H9 (cell line): ENCODE data around the gene MAJIN. TPM values are rescaled to one million over a fixed set of nuclear protein-coding genes. Genes with fewer than 3 reads are reported as not detected.

ENCODE experiments used
- DNase-seq: peaks from one replicate; pipeline ENCODE4 v3.0.0-alpha.2; 2017
- H2AFZ ChIP-seq: one replicate; pipeline ENCODE4 v1.6.1; 2013; ENCODE audit warnings: mild to moderate bottlenecking, low read length, control low read depth, moderate library complexity
- H2AK5ac ChIP-seq: 2 replicates; pipeline ENCODE4 v1.6.1; 2013; ENCODE audit warnings: low read length, control low read depth, mixed read lengths; ENCODE audit not compliant: insufficient read length
- H2BK120ac ChIP-seq: one replicate; pipeline ENCODE4 v1.6.1; 2013; ENCODE audit warnings: low read depth, mild to moderate bottlenecking, low read length, control low read depth, inconsistent platforms; ENCODE audit not compliant: poor library complexity, severe bottlenecking
- H2BK12ac ChIP-seq: 2 replicates; pipeline ENCODE4 v1.6.1; 2013; ENCODE audit warnings: low read length, control low read depth, mixed read lengths, low read depth; ENCODE audit not compliant: insufficient read length
- H2BK15ac ChIP-seq: 2 replicates; pipeline ENCODE4 v1.6.1; 2013; ENCODE audit warnings: low read depth, low read length, control low read depth
- H2BK20ac ChIP-seq: one replicate; pipeline ENCODE4 v1.6.1; 2013; ENCODE audit warnings: low read depth, mild to moderate bottlenecking, low read length, control low read depth, inconsistent platforms; ENCODE audit not compliant: poor library complexity, severe bottlenecking
- H2BK5ac ChIP-seq: 2 replicates; pipeline ENCODE4 v1.6.1; 2013; ENCODE audit warnings: low read length, control low read depth, mixed read lengths; ENCODE audit not compliant: insufficient read length
- H3K14ac ChIP-seq: 2 replicates; pipeline ENCODE4 v1.6.1; 2013; ENCODE audit warnings: low read length, control low read depth; ENCODE audit not compliant: insufficient read depth
- H3K18ac ChIP-seq: 2 replicates; pipeline ENCODE4 v1.6.1; 2013; ENCODE audit warnings: low read depth, mild to moderate bottlenecking, mixed read lengths, low read length, control low read depth; ENCODE audit not compliant: insufficient read length
- H3K23ac ChIP-seq: 2 replicates; pipeline ENCODE4 v1.6.1; 2013; ENCODE audit warnings: low read length, control low read depth, mixed read lengths, low read depth; ENCODE audit not compliant: insufficient read length
- H3K23me2 ChIP-seq: 2 replicates; pipeline ENCODE4 v1.6.1; 2013; ENCODE audit warnings: low read depth, mild to moderate bottlenecking, mixed read lengths, low read length, control low read depth; ENCODE audit not compliant: insufficient read length, poor library complexity, severe bottlenecking
- H3K27ac ChIP-seq: 2 replicates; pipeline ENCODE4 v1.5.1; 2013; ENCODE audit warnings: low read length, control low read depth, mixed read lengths, low read depth; ENCODE audit not compliant: insufficient read length
- H3K27me3 ChIP-seq: 2 replicates; pipeline ENCODE4 v1.6.1; 2013; ENCODE audit warnings: low read length, control low read depth, inconsistent platforms; ENCODE audit not compliant: insufficient read depth
- H3K4ac ChIP-seq: 2 replicates; pipeline ENCODE4 v1.6.1; 2013; ENCODE audit warnings: low read depth, mild to moderate bottlenecking, control low read depth, inconsistent platforms, low read length, moderate library complexity
- H3K4me1 ChIP-seq: 2 replicates; pipeline ENCODE4 v1.6.1; 2013; ENCODE audit warnings: low read length, control low read depth, inconsistent platforms; ENCODE audit not compliant: insufficient read depth
- H3K4me2 ChIP-seq: 2 replicates; pipeline ENCODE4 v1.6.1; 2013; ENCODE audit warnings: low read length, control low read depth, mixed read lengths; ENCODE audit not compliant: insufficient read length, insufficient read depth
- H3K56ac ChIP-seq: 2 replicates; pipeline ENCODE4 v1.6.1; 2013; ENCODE audit warnings: low read depth, mild to moderate bottlenecking, mixed read lengths, low read length, control low read depth; ENCODE audit not compliant: insufficient read length
- H3K79me1 ChIP-seq: 2 replicates; pipeline ENCODE4 v1.6.1; 2013; ENCODE audit warnings: low read depth, mild to moderate bottlenecking, moderate library complexity, low read length, control low read depth, inconsistent platforms; ENCODE audit not compliant: insufficient read depth, poor library complexity, severe bottlenecking
- H3K79me2 ChIP-seq: 2 replicates; pipeline ENCODE4 v1.6.1; 2013; ENCODE audit warnings: low read length, control low read depth, inconsistent platforms; ENCODE audit not compliant: insufficient read depth
- H3K9ac ChIP-seq: 2 replicates; pipeline ENCODE4 v1.6.1; 2013; ENCODE audit warnings: low read length, control low read depth, mixed read lengths; ENCODE audit not compliant: insufficient read length; ENCODE audit errors: extremely low read depth
- H3K9me3 ChIP-seq: one replicate; pipeline ENCODE4 v1.6.1; 2013; ENCODE audit warnings: low read depth, low read length, inconsistent platforms; ENCODE audit not compliant: control insufficient read depth
- H3T11ph ChIP-seq: one replicate; pipeline ENCODE4 v1.6.1; 2013; ENCODE audit warnings: mild to moderate bottlenecking, low read length, control low read depth, inconsistent platforms
- H4K20me1 ChIP-seq: one replicate; pipeline ENCODE4 v1.6.1; 2013; ENCODE audit not compliant: control insufficient read depth, insufficient read length, insufficient read depth
- H4K5ac ChIP-seq: 2 replicates; pipeline ENCODE4 v1.6.1; 2013; ENCODE audit warnings: low read depth, mild to moderate bottlenecking, mixed read lengths, low read length, control low read depth; ENCODE audit not compliant: insufficient read length
- H4K8ac ChIP-seq: replicated peaks from 2 replicates; pipeline ENCODE4 v1.6.1; 2013; ENCODE audit warnings: low read length, control low read depth, mixed read lengths, low read depth; ENCODE audit not compliant: insufficient read length
- H4K91ac ChIP-seq: 2 replicates; pipeline ENCODE4 v1.6.1; 2013; ENCODE audit warnings: low read depth, mild to moderate bottlenecking, moderate library complexity, mixed read lengths, low read length, control low read depth; ENCODE audit not compliant: insufficient read length
- H3K27ac Mint-ChIP-seq, 3 experiments: 2 replicates in 2 of 3; 3 replicates in 1 of 3; pipeline ENCODE4 v1.8.0; 2020 to 2021; ENCODE audit warnings: mixed read lengths in 3 of 3, mild to moderate bottlenecking in 1 of 3, moderate library complexity in 1 of 3
- H3K27me3 Mint-ChIP-seq: 2 replicates; pipeline ENCODE4 v1.8.0; 2021; ENCODE audit warnings: low read depth, mild to moderate bottlenecking, moderate library complexity, mixed read lengths
- H3K36me3 Mint-ChIP-seq, 3 experiments: 2 replicates in 2 of 3; 3 replicates in 1 of 3; pipeline ENCODE4 v1.8.0; 2020 to 2021; ENCODE audit warnings: low read depth in 3 of 3, mixed read lengths in 3 of 3; ENCODE audit not compliant: insufficient read depth in 1 of 3
- H3K4me1 Mint-ChIP-seq, 2 experiments: 2 replicates each; pipeline ENCODE4 v1.8.0; 2020; ENCODE audit warnings: mixed read lengths in 2 of 2
- H3K4me3 Mint-ChIP-seq, 2 experiments: 2 replicates in 1 of 2; 3 replicates in 1 of 2; pipeline ENCODE4 v1.8.0; 2020 to 2021; ENCODE audit warnings: mild to moderate bottlenecking in 2 of 2, mixed read lengths in 2 of 2, moderate library complexity in 1 of 2
- H3K9me3 Mint-ChIP-seq, 2 experiments: 2 replicates in 1 of 2; 3 replicates in 1 of 2; pipeline ENCODE4 v1.8.0; 2020; ENCODE audit warnings: mild to moderate bottlenecking in 2 of 2, mixed read lengths in 2 of 2, moderate library complexity in 1 of 2
- CTCF ChIP-seq: fragments of 200-600 bp; sonication (generic); conservative IDR thresholded peaks from 3 replicates; pipeline ENCODE4 v1.8.0; 2021; ENCODE audit warnings: antibody characterized with exemption, mild to moderate bottlenecking
- WGBS: extraction: QIAGEN DNeasy Blood & Tissue Kit; methylation state at CpG from one replicate; pipeline ENCODE4 v1.1.7; 2013; ENCODE audit warnings: missing lambda C conversion rate, low lambda C conversion rate, mixed read lengths; ENCODE audit not compliant: insufficient read length; ENCODE audit errors: extremely low coverage; 5-methylcytosine and 5-hydroxymethylcytosine counted together
- total RNA-seq: library from RNA; stranded (reverse); gene quantifications from 2 replicates; pipeline ENCODE4 v1.2.1, GENCODE V29; 2021

MAJIN gene
- total RNA-seq, 1 experiment from 2014 or later, result not detected

DNA sequence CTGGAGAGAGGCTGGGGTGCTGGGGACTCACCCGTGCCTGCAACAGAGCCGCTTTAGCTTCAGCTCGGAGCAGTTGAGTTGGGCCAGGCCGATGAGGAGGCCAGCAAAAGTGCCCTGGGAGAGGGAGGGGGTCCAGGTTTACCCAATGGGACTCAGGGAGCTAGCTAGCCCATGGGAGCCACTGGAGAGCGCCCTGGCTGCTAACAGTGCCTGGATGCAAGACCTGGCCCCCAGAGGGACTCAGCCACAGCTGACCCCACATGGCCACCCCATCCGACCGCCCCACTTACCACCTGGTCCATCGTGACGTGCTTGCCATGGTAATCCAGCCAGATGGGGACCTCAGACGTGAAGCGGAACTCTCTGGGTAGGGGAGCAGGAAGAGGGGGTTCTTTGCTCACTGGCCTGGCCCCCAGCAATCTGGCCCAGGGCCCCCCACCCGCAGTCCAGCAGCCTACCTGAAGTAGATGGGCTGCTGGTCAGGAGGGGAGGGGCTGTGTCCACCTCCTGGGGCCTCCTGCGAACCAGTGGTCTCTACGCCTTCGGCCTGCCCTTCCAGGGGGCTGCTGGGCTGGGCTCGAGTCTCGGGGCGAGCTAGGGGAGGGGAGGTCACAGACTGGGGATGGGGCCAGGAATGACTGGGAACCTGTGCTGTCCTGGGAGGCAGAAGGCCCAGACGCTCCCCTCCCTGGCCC is 74.4 kb downstream of the MAJIN start:
- Histone ChIP-seq H2BK20ac (no peak overlapping the region), H3K79me1 (no peaks in the 10 kb centered on the region), H3K27me3 (no peaks in the 10 kb centered on the region), H3K23ac (no peak overlapping the region), H3K9me3 (no peaks in the 10 kb centered on the region), H2AFZ (no peak overlapping the region), H3K14ac (no peak overlapping the region), H4K20me1 (peaks cover 4% of the 10 kb centered on the region), H3K27ac (no peak overlapping the region), H4K8ac (no peak overlapping the region), H3K4me2 (no peak overlapping the region), H3K4ac (no peak overlapping the region), H2AK5ac (no peak overlapping the region), H2BK120ac (no peak overlapping the region), H3T11ph (no peak overlapping the region), H4K5ac (no peak overlapping the region), H3K4me1 (no peaks in the 10 kb centered on the region), H4K91ac (no peak overlapping the region), H3K23me2 (no peaks in the 10 kb centered on the region), H2BK15ac (no peak overlapping the region), H2BK5ac (no peak overlapping the region), H3K9ac (no peak overlapping the region), H3K18ac (no peak overlapping the region), H3K79me2 (no peaks in the 10 kb centered on the region), H2BK12ac (no peak overlapping the region), H3K56ac (no peak overlapping the region)
- peaks cover 0 to 3% of the 10 kb centered on the region in 2 experiments; a peak in 1 of 4 replicates for H3K4me1 Mint-ChIP-seq
- TF ChIP-seq CTCF, result no peak
- H3K27ac Mint-ChIP-seq, result no peak overlapping the region
- H3K27me3 Mint-ChIP-seq, result no peaks in the 10 kb centered on the region
- H3K9me3 Mint-ChIP-seq, result no peaks in the 10 kb centered on the region
- no CpG with 5 or more reads among the region's 19 CpGs for WGBS
- H3K36me3 Mint-ChIP-seq, result peaks cover 0 to 29% (median 27%) of the 10 kb centered on the region in 3 experiments; a peak in 6 of 7 replicates
- DNase-seq, result no peak
- no peak overlapping the region for H3K4me3 Mint-ChIP-seq
